Liver (tissue), 9 donors: ENCODE results near the gene FOCAD. TPM values are rescaled to one million over a fixed set of nuclear protein-coding genes. Genes with fewer than 3 reads are reported as not detected.

Source experiments
- DNase-seq: peaks from one replicate; pipeline ENCODE4 v3.0.0-alpha.2; 2017; ENCODE audit warnings: low spot score
- H3K27ac ChIP-seq, 2 donors: one replicate each; pipeline ENCODE4 v1.7.0; 2013; ENCODE audit warnings: inconsistent platforms in 2 of 2, low read length in 2 of 2, control low read depth in 1 of 2, low read depth in 1 of 2, mild to moderate bottlenecking in 1 of 2
- H3K27me3 ChIP-seq, 4 donors: one replicate each; pipeline versions ENCODE4 v1.6.1 to v1.7.0; 2013; ENCODE audit warnings: low read length in 3 of 4, inconsistent platforms in 1 of 4, mild to moderate bottlenecking in 1 of 4, moderate library complexity in 1 of 4; ENCODE audit not compliant: control insufficient read depth in 4 of 4, insufficient read depth in 4 of 4
- H3K36me3 ChIP-seq, 4 donors: one replicate each; pipeline versions ENCODE4 v1.6.1 to v1.7.0; 2013; ENCODE audit warnings: low read length in 3 of 4, mild to moderate bottlenecking in 3 of 4, low read depth in 1 of 4, moderate library complexity in 1 of 4; ENCODE audit not compliant: control insufficient read depth in 4 of 4, insufficient read depth in 3 of 4
- H3K4me1 ChIP-seq, 4 donors: one replicate each; pipeline versions ENCODE4 v1.6.1 to v1.7.0; 2013; ENCODE audit warnings: low read length in 3 of 4, mild to moderate bottlenecking in 3 of 4, moderate library complexity in 1 of 4; ENCODE audit not compliant: control insufficient read depth in 4 of 4, insufficient read depth in 4 of 4
- H3K4me3 ChIP-seq, 3 donors: one replicate each; pipeline versions ENCODE4 v1.6.1 to v1.7.0; 2013; ENCODE audit warnings: low read length in 3 of 3, control low read depth in 1 of 3, low read depth in 1 of 3, mild to moderate bottlenecking in 1 of 3
- H3K9ac ChIP-seq, 2 donors: one replicate each; pipeline ENCODE4 v1.7.0; 2013; ENCODE audit warnings: low read length in 2 of 2, mild to moderate bottlenecking in 2 of 2, moderate library complexity in 2 of 2, control low read depth in 1 of 2, low read depth in 1 of 2
- H3K9me3 ChIP-seq, 4 donors: one replicate each; pipeline versions ENCODE4 v1.6.1 to v1.7.0; 2013; ENCODE audit warnings: low read length in 3 of 4; ENCODE audit not compliant: control insufficient read depth in 4 of 4
- FOXA2 ChIP-seq: IDR thresholded peaks from 2 replicates; pipeline ENCODE4 v1.6.1; 2016; ENCODE audit warnings: antibody characterized with exemption
- GABPA ChIP-seq, 2 donors: IDR thresholded peaks in 1 of 2; conservative IDR thresholded peaks in 1 of 2; 2 replicates each; pipeline ENCODE4 v1.6.1; 2016; ENCODE audit warnings: antibody characterized with exemption in 2 of 2, mild to moderate bottlenecking in 1 of 2, moderate library complexity in 1 of 2
- HNF4A ChIP-seq, 2 donors: conservative IDR thresholded peaks; 2 replicates each; pipeline ENCODE4 v1.6.1; 2016; ENCODE audit warnings: antibody characterized with exemption in 2 of 2, mild to moderate bottlenecking in 2 of 2
- HNF4G ChIP-seq: IDR thresholded peaks from 2 replicates; pipeline ENCODE4 v1.6.1; 2016; ENCODE audit warnings: antibody characterized with exemption
- NR2F2 ChIP-seq: IDR thresholded peaks from 2 replicates; pipeline ENCODE4 v1.6.1; 2016; ENCODE audit warnings: antibody characterized with exemption
- RAD21 ChIP-seq, 2 donors: IDR thresholded peaks; 2 replicates each; pipeline ENCODE4 v1.6.1; 2016; ENCODE audit warnings: antibody characterized with exemption in 2 of 2, mild to moderate bottlenecking in 2 of 2
- SP1 ChIP-seq: IDR thresholded peaks from 2 replicates; pipeline ENCODE4 v1.6.1; 2018; ENCODE audit warnings: antibody characterized with exemption, mild to moderate bottlenecking
- TAF1 ChIP-seq: conservative IDR thresholded peaks from 2 replicates; pipeline ENCODE4 v1.6.1; 2016; ENCODE audit warnings: antibody characterized with exemption, mild to moderate bottlenecking
- YY1 ChIP-seq: IDR thresholded peaks from 2 replicates; pipeline ENCODE4 v1.6.1; 2016; ENCODE audit warnings: antibody characterized with exemption, mild to moderate bottlenecking
- WGBS: extraction: QIAGEN DNeasy Blood & Tissue Kit; methylation state at CpG from one replicate; pipeline ENCODE4 v1.1.7; 2013; 5-methylcytosine and 5-hydroxymethylcytosine counted together
- polyA plus RNA-seq, 2 donors: library from polyadenylated mRNA; stranded (reverse) in 1 of 2; unstranded in 1 of 2; fragments of 200-250 nt in 1 of 2; fragments of >200 nt in 1 of 2; fragmentation: Nextera tagmentation in 1 of 2; extraction: Ambion mirVana in 1 of 2; gene quantifications; one replicate each; pipeline versions ENCODE4 v1.2.1 to v1.2.3, GENCODE V29; 2013 to 2015
- total RNA-seq, 2 donors: library from RNA; depleted of rRNA; stranded (reverse); fragments of >200 nt; gene quantifications; one replicate each; pipeline ENCODE4 v1.2.3, GENCODE V29; 2014
- TF ChIP-seq, protein P1 (sequence below): IDR thresholded peaks from 2 replicates; pipeline ENCODE4 v1.6.1; 2016; ENCODE audit warnings: antibody characterized with exemption
- TF ChIP-seq, protein P2 (sequence below): fragments of 150-350 bp; IDR thresholded peaks from 2 replicates; pipeline ENCODE4 v1.5.1; 2017; ENCODE audit warnings: improper control_type of control experiment, low read depth, low read length; ENCODE audit not compliant: missing input control
- TF ChIP-seq, protein P3 (sequence below): IDR thresholded peaks from 2 replicates; pipeline ENCODE4 v1.6.1; 2016; ENCODE audit warnings: antibody characterized with exemption
- TF ChIP-seq, protein P4 (sequence below): IDR thresholded peaks from 2 replicates; pipeline ENCODE4 v1.6.1; 2016; ENCODE audit warnings: antibody characterized with exemption
- TF ChIP-seq, protein P5 (sequence below): IDR thresholded peaks from 2 replicates; pipeline ENCODE4 v1.6.1; 2016; ENCODE audit warnings: antibody characterized with exemption, mild to moderate bottlenecking
- donor health status: healthy.
- donor health status: healthy.
- donor health status: healthy.
- donor health status: healthy.
- donor health status: healthy.

The FOCAD gene
- total and polyA plus RNA-seq, 4 donors, result 3.2 to 21.0 (median 10.3) TPM

DNA sequence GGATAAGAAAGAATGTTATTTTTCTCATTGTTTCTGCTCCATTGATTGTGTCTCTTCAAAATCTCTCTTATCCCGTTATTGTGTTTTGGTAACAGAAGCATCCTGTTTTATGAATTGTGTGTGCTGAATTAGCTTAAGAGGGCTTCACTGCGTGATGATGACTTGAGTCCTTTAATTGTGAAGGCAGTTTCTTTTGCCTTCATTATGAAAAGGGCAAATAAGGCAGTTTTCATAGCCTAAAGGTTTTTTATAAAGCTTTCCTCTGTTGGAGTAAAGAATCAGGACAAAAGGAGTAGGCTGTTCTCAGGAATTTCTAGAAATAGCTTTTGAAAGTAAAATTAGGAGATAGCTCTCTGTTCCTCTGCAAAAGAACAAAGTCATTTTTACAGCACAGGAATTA, 169.8 kb downstream of the FOCAD start:
- TF ChIP-seq FOXA2 (no peak), TAF1 (no peak), YY1 (no peak), HNF4A (conservative IDR thresholded peaks at IDR 0.05) (no peak), HNF4G (no peak), GABPA (IDR thresholded peaks at IDR 0.05 in 1 of 2, conservative IDR thresholded peaks at IDR 0.05 in 1 of 2) (no peak), SP1 (no peak), NR2F2 (no peak)
- TF ChIP-seq, protein P1, sequence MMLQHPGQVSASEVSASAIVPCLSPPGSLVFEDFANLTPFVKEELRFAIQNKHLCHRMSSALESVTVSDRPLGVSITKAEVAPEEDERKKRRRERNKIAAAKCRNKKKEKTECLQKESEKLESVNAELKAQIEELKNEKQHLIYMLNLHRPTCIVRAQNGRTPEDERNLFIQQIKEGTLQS, result no peak
- TF ChIP-seq, protein P2, sequence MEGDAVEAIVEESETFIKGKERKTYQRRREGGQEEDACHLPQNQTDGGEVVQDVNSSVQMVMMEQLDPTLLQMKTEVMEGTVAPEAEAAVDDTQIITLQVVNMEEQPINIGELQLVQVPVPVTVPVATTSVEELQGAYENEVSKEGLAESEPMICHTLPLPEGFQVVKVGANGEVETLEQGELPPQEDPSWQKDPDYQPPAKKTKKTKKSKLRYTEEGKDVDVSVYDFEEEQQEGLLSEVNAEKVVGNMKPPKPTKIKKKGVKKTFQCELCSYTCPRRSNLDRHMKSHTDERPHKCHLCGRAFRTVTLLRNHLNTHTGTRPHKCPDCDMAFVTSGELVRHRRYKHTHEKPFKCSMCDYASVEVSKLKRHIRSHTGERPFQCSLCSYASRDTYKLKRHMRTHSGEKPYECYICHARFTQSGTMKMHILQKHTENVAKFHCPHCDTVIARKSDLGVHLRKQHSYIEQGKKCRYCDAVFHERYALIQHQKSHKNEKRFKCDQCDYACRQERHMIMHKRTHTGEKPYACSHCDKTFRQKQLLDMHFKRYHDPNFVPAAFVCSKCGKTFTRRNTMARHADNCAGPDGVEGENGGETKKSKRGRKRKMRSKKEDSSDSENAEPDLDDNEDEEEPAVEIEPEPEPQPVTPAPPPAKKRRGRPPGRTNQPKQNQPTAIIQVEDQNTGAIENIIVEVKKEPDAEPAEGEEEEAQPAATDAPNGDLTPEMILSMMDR, result no peak
- TF ChIP-seq, protein P3, sequence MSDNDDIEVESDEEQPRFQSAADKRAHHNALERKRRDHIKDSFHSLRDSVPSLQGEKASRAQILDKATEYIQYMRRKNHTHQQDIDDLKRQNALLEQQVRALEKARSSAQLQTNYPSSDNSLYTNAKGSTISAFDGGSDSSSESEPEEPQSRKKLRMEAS, result no peak
- TF ChIP-seq, protein P4, sequence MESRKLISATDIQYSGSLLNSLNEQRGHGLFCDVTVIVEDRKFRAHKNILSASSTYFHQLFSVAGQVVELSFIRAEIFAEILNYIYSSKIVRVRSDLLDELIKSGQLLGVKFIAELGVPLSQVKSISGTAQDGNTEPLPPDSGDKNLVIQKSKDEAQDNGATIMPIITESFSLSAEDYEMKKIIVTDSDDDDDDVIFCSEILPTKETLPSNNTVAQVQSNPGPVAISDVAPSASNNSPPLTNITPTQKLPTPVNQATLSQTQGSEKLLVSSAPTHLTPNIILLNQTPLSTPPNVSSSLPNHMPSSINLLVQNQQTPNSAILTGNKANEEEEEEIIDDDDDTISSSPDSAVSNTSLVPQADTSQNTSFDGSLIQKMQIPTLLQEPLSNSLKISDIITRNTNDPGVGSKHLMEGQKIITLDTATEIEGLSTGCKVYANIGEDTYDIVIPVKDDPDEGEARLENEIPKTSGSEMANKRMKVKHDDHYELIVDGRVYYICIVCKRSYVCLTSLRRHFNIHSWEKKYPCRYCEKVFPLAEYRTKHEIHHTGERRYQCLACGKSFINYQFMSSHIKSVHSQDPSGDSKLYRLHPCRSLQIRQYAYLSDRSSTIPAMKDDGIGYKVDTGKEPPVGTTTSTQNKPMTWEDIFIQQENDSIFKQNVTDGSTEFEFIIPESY, result no peak
- TF ChIP-seq, protein P5, sequence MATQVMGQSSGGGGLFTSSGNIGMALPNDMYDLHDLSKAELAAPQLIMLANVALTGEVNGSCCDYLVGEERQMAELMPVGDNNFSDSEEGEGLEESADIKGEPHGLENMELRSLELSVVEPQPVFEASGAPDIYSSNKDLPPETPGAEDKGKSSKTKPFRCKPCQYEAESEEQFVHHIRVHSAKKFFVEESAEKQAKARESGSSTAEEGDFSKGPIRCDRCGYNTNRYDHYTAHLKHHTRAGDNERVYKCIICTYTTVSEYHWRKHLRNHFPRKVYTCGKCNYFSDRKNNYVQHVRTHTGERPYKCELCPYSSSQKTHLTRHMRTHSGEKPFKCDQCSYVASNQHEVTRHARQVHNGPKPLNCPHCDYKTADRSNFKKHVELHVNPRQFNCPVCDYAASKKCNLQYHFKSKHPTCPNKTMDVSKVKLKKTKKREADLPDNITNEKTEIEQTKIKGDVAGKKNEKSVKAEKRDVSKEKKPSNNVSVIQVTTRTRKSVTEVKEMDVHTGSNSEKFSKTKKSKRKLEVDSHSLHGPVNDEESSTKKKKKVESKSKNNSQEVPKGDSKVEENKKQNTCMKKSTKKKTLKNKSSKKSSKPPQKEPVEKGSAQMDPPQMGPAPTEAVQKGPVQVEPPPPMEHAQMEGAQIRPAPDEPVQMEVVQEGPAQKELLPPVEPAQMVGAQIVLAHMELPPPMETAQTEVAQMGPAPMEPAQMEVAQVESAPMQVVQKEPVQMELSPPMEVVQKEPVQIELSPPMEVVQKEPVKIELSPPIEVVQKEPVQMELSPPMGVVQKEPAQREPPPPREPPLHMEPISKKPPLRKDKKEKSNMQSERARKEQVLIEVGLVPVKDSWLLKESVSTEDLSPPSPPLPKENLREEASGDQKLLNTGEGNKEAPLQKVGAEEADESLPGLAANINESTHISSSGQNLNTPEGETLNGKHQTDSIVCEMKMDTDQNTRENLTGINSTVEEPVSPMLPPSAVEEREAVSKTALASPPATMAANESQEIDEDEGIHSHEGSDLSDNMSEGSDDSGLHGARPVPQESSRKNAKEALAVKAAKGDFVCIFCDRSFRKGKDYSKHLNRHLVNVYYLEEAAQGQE, result no peak
- Histone ChIP-seq H3K4me3 (no peak overlapping the region), H3K4me1 (no peaks in the 10 kb centered on the region), H3K27ac (no peak overlapping the region), H3K36me3 (no peaks in the 10 kb centered on the region), H3K27me3 (no peaks in the 10 kb centered on the region), H3K9me3 (no peaks in the 10 kb centered on the region), H3K9ac (no peak overlapping the region)
- 82% methylated on average over 2 of the region's 2 CpGs for WGBS
- DNase-seq, result no peak

DNA sequence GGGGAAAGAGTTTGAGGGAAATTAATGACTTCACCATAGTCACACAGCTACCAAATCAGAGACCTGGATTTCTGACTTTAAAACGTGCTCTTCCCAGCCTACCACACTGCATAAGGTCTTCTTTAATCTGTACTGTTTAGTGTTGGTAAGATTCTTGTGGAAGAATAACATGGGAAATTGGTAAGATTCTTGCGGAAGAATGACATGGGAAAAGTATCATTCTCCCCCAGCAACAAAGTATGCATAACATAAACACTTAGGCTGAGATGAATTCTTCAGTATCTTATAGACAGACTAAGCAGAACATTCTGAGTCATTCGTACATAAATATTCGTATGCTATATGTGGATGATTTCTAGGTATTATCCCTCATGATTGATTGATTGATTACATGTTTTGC, 170.4 kb downstream of the FOCAD start:
- 84% methylated on average over 4 of the region's 4 CpGs for WGBS
- no peak overlapping the region for H3K4me3 ChIP-seq

More for the DNA sequence above, 170.4 kb downstream of the FOCAD start:
- Histone ChIP-seq H3K27ac (no peak overlapping the region), H3K36me3 (no peaks in the 10 kb centered on the region), H3K9ac (no peak overlapping the region), H3K27me3 (no peaks in the 10 kb centered on the region), H3K4me1 (no peaks in the 10 kb centered on the region), H3K9me3 (no peaks in the 10 kb centered on the region)
- no peak for DNase-seq
- TF ChIP-seq RAD21 (IDR thresholded peaks at IDR 0.05) (no peak), HNF4A (conservative IDR thresholded peaks at IDR 0.05) (no peak), YY1 (no peak)
- TF ChIP-seq, protein P2, result no peak
- TF ChIP-seq, protein P3, result no peak
